IPS-NIHi11 (cell line): ENCODE data around the gene MFNG.

Source experiments
- DNase-seq: peaks from one replicate; pipeline ENCODE4 v3.0.0; 2012; ENCODE audit warnings: mixed read lengths, low spot score

The MFNG gene

GRCh38 chr22:37421468-37421877 lies 64.7 kb downstream of the MFNG start:
- DNase-seq = no peak

- DNase-seq = no peak
Measured at GRCh38 chr22:37420686-37421467, 65.3 kb downstream of the MFNG start.

GRCh38 chr22:37419969-37420685 lies 66.1 kb downstream of the MFNG start:
- peak; percentile 73 for DNase-seq

- DNase-seq = no peak
Measured at GRCh38 chr22:37419370-37419968, 66.7 kb downstream of the MFNG start.
